Liver (tissue), 9 donors: ENCODE results near the gene PLCD1. TPM values are rescaled to one million over a fixed set of nuclear protein-coding genes. Genes with fewer than 3 reads are reported as not detected.

Source experiments
- DNase-seq: peaks from one replicate; pipeline ENCODE4 v3.0.0-alpha.2; 2017; ENCODE audit warnings: low spot score
- H3K27ac ChIP-seq, 2 donors: one replicate each; pipeline ENCODE4 v1.7.0; 2013; ENCODE audit warnings: inconsistent platforms in 2 of 2, low read length in 2 of 2, control low read depth in 1 of 2, low read depth in 1 of 2, mild to moderate bottlenecking in 1 of 2
- H3K27me3 ChIP-seq, 4 donors: one replicate each; pipeline versions ENCODE4 v1.6.1 to v1.7.0; 2013; ENCODE audit warnings: low read length in 3 of 4, inconsistent platforms in 1 of 4, mild to moderate bottlenecking in 1 of 4, moderate library complexity in 1 of 4; ENCODE audit not compliant: control insufficient read depth in 4 of 4, insufficient read depth in 4 of 4
- H3K36me3 ChIP-seq, 4 donors: one replicate each; pipeline versions ENCODE4 v1.6.1 to v1.7.0; 2013; ENCODE audit warnings: low read length in 3 of 4, mild to moderate bottlenecking in 3 of 4, low read depth in 1 of 4, moderate library complexity in 1 of 4; ENCODE audit not compliant: control insufficient read depth in 4 of 4, insufficient read depth in 3 of 4
- H3K4me1 ChIP-seq, 4 donors: one replicate each; pipeline versions ENCODE4 v1.6.1 to v1.7.0; 2013; ENCODE audit warnings: low read length in 3 of 4, mild to moderate bottlenecking in 3 of 4, moderate library complexity in 1 of 4; ENCODE audit not compliant: control insufficient read depth in 4 of 4, insufficient read depth in 4 of 4
- H3K4me3 ChIP-seq, 3 donors: one replicate each; pipeline versions ENCODE4 v1.6.1 to v1.7.0; 2013; ENCODE audit warnings: low read length in 3 of 3, control low read depth in 1 of 3, low read depth in 1 of 3, mild to moderate bottlenecking in 1 of 3
- H3K9ac ChIP-seq, 2 donors: one replicate each; pipeline ENCODE4 v1.7.0; 2013; ENCODE audit warnings: low read length in 2 of 2, mild to moderate bottlenecking in 2 of 2, moderate library complexity in 2 of 2, control low read depth in 1 of 2, low read depth in 1 of 2
- H3K9me3 ChIP-seq, 4 donors: one replicate each; pipeline versions ENCODE4 v1.6.1 to v1.7.0; 2013; ENCODE audit warnings: low read length in 3 of 4; ENCODE audit not compliant: control insufficient read depth in 4 of 4
- ATF3 ChIP-seq: IDR thresholded peaks from 2 replicates; pipeline ENCODE4 v1.6.1; 2016; ENCODE audit warnings: antibody characterized with exemption
- CTCF ChIP-seq: fragments of 150-350 bp; IDR thresholded peaks from 2 replicates; pipeline ENCODE4 v1.5.1; 2017; ENCODE audit warnings: improper control_type of control experiment, low read depth, low read length; ENCODE audit not compliant: missing input control
- EGR1 ChIP-seq, 2 donors: IDR thresholded peaks; 2 replicates each; pipeline ENCODE4 v1.6.1; 2016 to 2018; ENCODE audit warnings: antibody characterized with exemption in 2 of 2, low read depth in 2 of 2
- FOXA1 ChIP-seq: IDR thresholded peaks from 2 replicates; pipeline ENCODE4 v1.6.1; 2016; ENCODE audit warnings: antibody characterized with exemption
- FOXA2 ChIP-seq: IDR thresholded peaks from 2 replicates; pipeline ENCODE4 v1.6.1; 2016; ENCODE audit warnings: antibody characterized with exemption
- GABPA ChIP-seq, 2 donors: IDR thresholded peaks in 1 of 2; conservative IDR thresholded peaks in 1 of 2; 2 replicates each; pipeline ENCODE4 v1.6.1; 2016; ENCODE audit warnings: antibody characterized with exemption in 2 of 2, mild to moderate bottlenecking in 1 of 2, moderate library complexity in 1 of 2
- HNF4A ChIP-seq, 2 donors: conservative IDR thresholded peaks; 2 replicates each; pipeline ENCODE4 v1.6.1; 2016; ENCODE audit warnings: antibody characterized with exemption in 2 of 2, mild to moderate bottlenecking in 2 of 2
- NR2F2 ChIP-seq: IDR thresholded peaks from 2 replicates; pipeline ENCODE4 v1.6.1; 2016; ENCODE audit warnings: antibody characterized with exemption
- RAD21 ChIP-seq, 2 donors: IDR thresholded peaks; 2 replicates each; pipeline ENCODE4 v1.6.1; 2016; ENCODE audit warnings: antibody characterized with exemption in 2 of 2, mild to moderate bottlenecking in 2 of 2
- RXRA ChIP-seq, 2 donors: IDR thresholded peaks; 2 replicates each; pipeline ENCODE4 v1.6.1; 2017 to 2018; ENCODE audit warnings: antibody characterized with exemption in 2 of 2, mild to moderate bottlenecking in 1 of 2
- SP1 ChIP-seq: IDR thresholded peaks from 2 replicates; pipeline ENCODE4 v1.6.1; 2018; ENCODE audit warnings: antibody characterized with exemption, mild to moderate bottlenecking
- TAF1 ChIP-seq: conservative IDR thresholded peaks from 2 replicates; pipeline ENCODE4 v1.6.1; 2016; ENCODE audit warnings: antibody characterized with exemption, mild to moderate bottlenecking
- YY1 ChIP-seq: IDR thresholded peaks from 2 replicates; pipeline ENCODE4 v1.6.1; 2016; ENCODE audit warnings: antibody characterized with exemption, mild to moderate bottlenecking
- WGBS: extraction: QIAGEN DNeasy Blood & Tissue Kit; methylation state at CpG from one replicate; pipeline ENCODE4 v1.1.7; 2013; 5-methylcytosine and 5-hydroxymethylcytosine counted together
- polyA plus RNA-seq, 2 donors: library from polyadenylated mRNA; stranded (reverse) in 1 of 2; unstranded in 1 of 2; fragments of 200-250 nt in 1 of 2; fragments of >200 nt in 1 of 2; fragmentation: Nextera tagmentation in 1 of 2; extraction: Ambion mirVana in 1 of 2; gene quantifications; one replicate each; pipeline versions ENCODE4 v1.2.1 to v1.2.3, GENCODE V29; 2013 to 2015
- total RNA-seq, 2 donors: library from RNA; depleted of rRNA; stranded (reverse); fragments of >200 nt; gene quantifications; one replicate each; pipeline ENCODE4 v1.2.3, GENCODE V29; 2014
- TF ChIP-seq, protein P1 (sequence below): IDR thresholded peaks from 2 replicates; pipeline ENCODE4 v1.6.1; 2016; ENCODE audit warnings: antibody characterized with exemption, mild to moderate bottlenecking
- TF ChIP-seq, protein P2 (sequence below): IDR thresholded peaks from 2 replicates; pipeline ENCODE4 v1.6.1; 2016; ENCODE audit warnings: antibody characterized with exemption
- TF ChIP-seq, protein P3 (sequence below): IDR thresholded peaks from 2 replicates; pipeline ENCODE4 v1.6.1; 2016; ENCODE audit warnings: antibody characterized with exemption
- donor health status: healthy.
- donor health status: healthy.
- donor health status: healthy.
- donor health status: healthy.
- donor health status: healthy.

PLCD1 gene
- total and polyA plus RNA-seq, 4 donors, result 6.7 to 10.5 (median 9.1) TPM

DNA sequence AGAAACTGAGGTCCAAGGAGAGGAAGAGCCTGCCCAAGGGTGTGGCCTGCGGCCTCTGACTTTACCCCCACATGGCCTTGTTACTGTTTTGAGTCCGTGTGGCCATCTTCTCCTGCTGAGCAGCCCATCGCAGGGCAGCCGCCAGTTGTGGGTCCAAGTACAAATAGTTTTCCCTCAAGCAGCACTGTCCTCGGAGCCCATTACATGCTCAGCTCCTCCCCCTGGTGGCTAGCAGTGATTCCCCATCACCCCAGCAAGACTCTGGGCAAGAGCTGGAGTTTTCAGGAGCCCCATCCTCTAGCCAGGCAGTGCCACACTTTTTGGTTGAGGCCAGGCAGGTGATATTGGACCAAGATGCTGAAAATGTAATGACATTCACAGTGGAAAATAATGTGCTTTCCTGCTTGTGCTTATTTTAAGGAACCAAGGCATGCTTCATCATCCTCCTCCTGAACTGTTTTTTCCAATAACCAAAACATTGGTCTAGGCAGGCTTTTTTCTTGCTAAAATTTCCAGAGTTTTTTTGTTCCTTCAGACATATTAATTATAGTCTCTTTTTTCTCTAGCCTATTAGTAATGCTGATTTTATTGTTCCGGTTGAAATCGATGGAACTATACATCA lies 62.1 kb downstream of the PLCD1 start:
- H3K4me1 ChIP-seq, result peaks cover 6 to 44% (median 34%) of the 10 kb centered on the region in 4 donors
- H3K27me3 ChIP-seq, result no peaks in the 10 kb centered on the region
- no peak overlapping the region for H3K9ac ChIP-seq
- TF ChIP-seq, protein P1, sequence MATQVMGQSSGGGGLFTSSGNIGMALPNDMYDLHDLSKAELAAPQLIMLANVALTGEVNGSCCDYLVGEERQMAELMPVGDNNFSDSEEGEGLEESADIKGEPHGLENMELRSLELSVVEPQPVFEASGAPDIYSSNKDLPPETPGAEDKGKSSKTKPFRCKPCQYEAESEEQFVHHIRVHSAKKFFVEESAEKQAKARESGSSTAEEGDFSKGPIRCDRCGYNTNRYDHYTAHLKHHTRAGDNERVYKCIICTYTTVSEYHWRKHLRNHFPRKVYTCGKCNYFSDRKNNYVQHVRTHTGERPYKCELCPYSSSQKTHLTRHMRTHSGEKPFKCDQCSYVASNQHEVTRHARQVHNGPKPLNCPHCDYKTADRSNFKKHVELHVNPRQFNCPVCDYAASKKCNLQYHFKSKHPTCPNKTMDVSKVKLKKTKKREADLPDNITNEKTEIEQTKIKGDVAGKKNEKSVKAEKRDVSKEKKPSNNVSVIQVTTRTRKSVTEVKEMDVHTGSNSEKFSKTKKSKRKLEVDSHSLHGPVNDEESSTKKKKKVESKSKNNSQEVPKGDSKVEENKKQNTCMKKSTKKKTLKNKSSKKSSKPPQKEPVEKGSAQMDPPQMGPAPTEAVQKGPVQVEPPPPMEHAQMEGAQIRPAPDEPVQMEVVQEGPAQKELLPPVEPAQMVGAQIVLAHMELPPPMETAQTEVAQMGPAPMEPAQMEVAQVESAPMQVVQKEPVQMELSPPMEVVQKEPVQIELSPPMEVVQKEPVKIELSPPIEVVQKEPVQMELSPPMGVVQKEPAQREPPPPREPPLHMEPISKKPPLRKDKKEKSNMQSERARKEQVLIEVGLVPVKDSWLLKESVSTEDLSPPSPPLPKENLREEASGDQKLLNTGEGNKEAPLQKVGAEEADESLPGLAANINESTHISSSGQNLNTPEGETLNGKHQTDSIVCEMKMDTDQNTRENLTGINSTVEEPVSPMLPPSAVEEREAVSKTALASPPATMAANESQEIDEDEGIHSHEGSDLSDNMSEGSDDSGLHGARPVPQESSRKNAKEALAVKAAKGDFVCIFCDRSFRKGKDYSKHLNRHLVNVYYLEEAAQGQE, result no peak
- peak; percentile 84 for TF ChIP-seq CTCF
- TF ChIP-seq YY1, result peak; percentile 28
- no peak for TF ChIP-seq FOXA1
- TF ChIP-seq RXRA (IDR thresholded peaks at IDR 0.05), result peak in 1 of 2 donors; percentile 8
- TF ChIP-seq RAD21 (IDR thresholded peaks at IDR 0.05), result peak; percentile 93 to 98
- TF ChIP-seq ATF3, result no peak
- no peak overlapping the region for H3K27ac ChIP-seq
- H3K9me3 ChIP-seq, result no peaks in the 10 kb centered on the region
- no peak overlapping the region for H3K4me3 ChIP-seq
- peak; percentile 69 for DNase-seq
- peaks cover 0 to 6% (median 0%) of the 10 kb centered on the region in 4 donors for H3K36me3 ChIP-seq
- WGBS, result 50% methylated on average over 7 of the region's 7 CpGs

DNA sequence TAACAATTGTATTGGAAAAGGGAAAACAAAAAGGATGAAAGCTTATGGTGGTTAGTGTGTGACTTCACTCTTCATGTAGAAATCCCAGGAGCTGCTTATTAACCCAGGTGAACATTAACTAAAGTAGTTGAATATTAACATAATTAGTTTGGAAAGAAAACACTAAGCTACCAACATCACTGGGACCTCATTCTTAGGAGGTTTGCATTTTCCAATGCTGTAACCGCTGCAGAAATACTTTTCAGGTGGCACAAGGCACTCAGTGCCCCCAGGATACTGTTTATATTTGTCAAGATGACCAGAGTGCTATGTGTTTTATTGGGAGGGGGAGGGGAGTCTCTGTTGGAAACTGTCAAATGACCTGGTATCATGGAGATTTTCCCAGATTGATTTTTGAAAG lies 64.7 kb downstream of the PLCD1 start:
- no peak for DNase-seq
- 32% methylated on average over 1 of the region's 1 CpG for whole genome bisulfite sequencing
- peak overlapping the region in 1 of 2 donors; percentile 89 for H3K9ac ChIP-seq
- H3K27me3 ChIP-seq, result no peaks in the 10 kb centered on the region
- H3K9me3 ChIP-seq, result no peaks in the 10 kb centered on the region
- peak overlapping the region; percentile 90 to 98 for H3K27ac ChIP-seq
- H3K36me3 ChIP-seq, result no peaks in the 10 kb centered on the region
- H3K4me1 ChIP-seq, result peaks cover 10 to 50% (median 41%) of the 10 kb centered on the region in 4 donors
- H3K4me3 ChIP-seq, result no peak overlapping the region
- TF ChIP-seq ATF3, result no peak
- TF ChIP-seq, protein P1, result peak; percentile 30
- peak; percentile 49 to 69 for TF ChIP-seq RXRA (IDR thresholded peaks at IDR 0.05)
- TF ChIP-seq RAD21 (IDR thresholded peaks at IDR 0.05), result peak; percentile 42 to 46
- no peak for TF ChIP-seq GABPA (IDR thresholded peaks at IDR 0.05 in 1 of 2, conservative IDR thresholded peaks at IDR 0.05 in 1 of 2)
- peak; percentile 57 for TF ChIP-seq FOXA1
- peak; percentile 79 for TF ChIP-seq SP1
- TF ChIP-seq FOXA2, result peak; percentile 62
- TF ChIP-seq TAF1, result peak; percentile 65
- peak; percentile 75 for TF ChIP-seq YY1
- TF ChIP-seq, protein P2, sequence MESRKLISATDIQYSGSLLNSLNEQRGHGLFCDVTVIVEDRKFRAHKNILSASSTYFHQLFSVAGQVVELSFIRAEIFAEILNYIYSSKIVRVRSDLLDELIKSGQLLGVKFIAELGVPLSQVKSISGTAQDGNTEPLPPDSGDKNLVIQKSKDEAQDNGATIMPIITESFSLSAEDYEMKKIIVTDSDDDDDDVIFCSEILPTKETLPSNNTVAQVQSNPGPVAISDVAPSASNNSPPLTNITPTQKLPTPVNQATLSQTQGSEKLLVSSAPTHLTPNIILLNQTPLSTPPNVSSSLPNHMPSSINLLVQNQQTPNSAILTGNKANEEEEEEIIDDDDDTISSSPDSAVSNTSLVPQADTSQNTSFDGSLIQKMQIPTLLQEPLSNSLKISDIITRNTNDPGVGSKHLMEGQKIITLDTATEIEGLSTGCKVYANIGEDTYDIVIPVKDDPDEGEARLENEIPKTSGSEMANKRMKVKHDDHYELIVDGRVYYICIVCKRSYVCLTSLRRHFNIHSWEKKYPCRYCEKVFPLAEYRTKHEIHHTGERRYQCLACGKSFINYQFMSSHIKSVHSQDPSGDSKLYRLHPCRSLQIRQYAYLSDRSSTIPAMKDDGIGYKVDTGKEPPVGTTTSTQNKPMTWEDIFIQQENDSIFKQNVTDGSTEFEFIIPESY, result no peak
- TF ChIP-seq, protein P3, sequence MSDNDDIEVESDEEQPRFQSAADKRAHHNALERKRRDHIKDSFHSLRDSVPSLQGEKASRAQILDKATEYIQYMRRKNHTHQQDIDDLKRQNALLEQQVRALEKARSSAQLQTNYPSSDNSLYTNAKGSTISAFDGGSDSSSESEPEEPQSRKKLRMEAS, result peak; percentile 71
- peak in 1 of 2 donors; percentile 54 for TF ChIP-seq EGR1 (IDR thresholded peaks at IDR 0.05; ENCODE audit: low read depth in 2 of 2)
- TF ChIP-seq HNF4A (conservative IDR thresholded peaks at IDR 0.05), result peak; percentile 51 to 65
- TF ChIP-seq NR2F2, result peak; percentile 9
